Adipose tissue (tissue), 3 donors: ENCODE data around the gene CSMD2. TPM values are rescaled to one million over a fixed set of nuclear protein-coding genes. Genes with fewer than 3 reads are reported as not detected.

ENCODE experiments used
- H3K27ac ChIP-seq: one replicate; pipeline ENCODE4 v1.5.1; 2013; ENCODE audit warnings: low read depth, low read length
- WGBS, 3 donors: extraction: QIAGEN DNeasy Blood & Tissue Kit; methylation state at CpG; one replicate each; pipeline ENCODE4 v1.1.7; 2013; 5-methylcytosine and 5-hydroxymethylcytosine counted together
- polyA plus RNA-seq, 3 donors: library from polyadenylated mRNA; stranded (reverse); fragments of 200-250 nt; gene quantifications; one replicate each; pipeline ENCODE4 v1.2.3, GENCODE V29; 2013
- donor health status: healthy with polysubstance abuse.
- donor health status: Bipolar disorder and iron deficiency.
- donor health status: healthy.

Gene CSMD2
- polyA plus RNA-seq, 3 donors = under 0.01 to 0.21 (median 0.07) TPM

DNA sequence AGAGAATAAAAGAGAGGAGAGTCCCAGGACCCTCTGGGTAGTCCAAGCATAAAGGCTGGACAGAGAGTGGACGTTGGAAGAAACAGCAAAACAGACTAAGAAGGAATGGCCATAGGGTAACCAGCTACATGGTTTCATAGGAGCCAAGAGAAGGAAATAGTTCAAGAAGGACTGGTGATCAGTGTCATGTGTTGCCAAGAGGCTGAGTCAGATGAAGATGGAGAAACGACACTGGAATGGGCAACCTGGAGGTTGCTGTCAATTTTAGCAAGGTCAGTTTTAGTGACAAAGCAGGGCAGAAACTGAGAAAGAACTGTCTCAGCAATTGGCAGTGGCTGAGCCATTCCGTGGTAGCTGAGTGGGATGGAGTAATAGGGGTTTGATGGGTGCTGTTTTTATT, 259.8 kb downstream of the CSMD2 start:
- no peak overlapping the region for H3K27ac ChIP-seq
- WGBS, 3 donors = 54 to 69% (median 64%) methylated on average over 3 of the region's 3 CpGs

DNA sequence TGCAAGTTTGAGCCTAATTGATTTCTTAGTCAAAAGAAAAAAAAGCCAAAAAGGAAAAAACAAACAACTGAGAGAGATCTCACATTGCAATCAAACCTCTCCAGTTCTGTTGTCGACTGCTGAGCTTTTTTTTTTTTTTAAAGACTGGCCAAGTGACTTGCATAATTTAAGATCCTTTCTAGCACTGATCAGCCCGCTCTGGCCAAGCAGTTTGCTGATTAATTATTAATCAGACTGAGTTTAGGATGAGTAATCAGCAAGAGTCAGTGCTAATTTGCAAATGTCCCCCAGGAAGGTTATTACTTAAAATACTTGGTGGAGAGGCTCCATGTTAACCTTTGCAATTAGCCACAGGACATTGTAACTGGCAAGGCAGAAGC, 261.8 kb downstream of the CSMD2 start:
- WGBS, 3 donors = 5 to 30% (median 24%) methylated on average over 2 of the region's 2 CpGs
- H3K27ac ChIP-seq = no peak overlapping the region

DNA sequence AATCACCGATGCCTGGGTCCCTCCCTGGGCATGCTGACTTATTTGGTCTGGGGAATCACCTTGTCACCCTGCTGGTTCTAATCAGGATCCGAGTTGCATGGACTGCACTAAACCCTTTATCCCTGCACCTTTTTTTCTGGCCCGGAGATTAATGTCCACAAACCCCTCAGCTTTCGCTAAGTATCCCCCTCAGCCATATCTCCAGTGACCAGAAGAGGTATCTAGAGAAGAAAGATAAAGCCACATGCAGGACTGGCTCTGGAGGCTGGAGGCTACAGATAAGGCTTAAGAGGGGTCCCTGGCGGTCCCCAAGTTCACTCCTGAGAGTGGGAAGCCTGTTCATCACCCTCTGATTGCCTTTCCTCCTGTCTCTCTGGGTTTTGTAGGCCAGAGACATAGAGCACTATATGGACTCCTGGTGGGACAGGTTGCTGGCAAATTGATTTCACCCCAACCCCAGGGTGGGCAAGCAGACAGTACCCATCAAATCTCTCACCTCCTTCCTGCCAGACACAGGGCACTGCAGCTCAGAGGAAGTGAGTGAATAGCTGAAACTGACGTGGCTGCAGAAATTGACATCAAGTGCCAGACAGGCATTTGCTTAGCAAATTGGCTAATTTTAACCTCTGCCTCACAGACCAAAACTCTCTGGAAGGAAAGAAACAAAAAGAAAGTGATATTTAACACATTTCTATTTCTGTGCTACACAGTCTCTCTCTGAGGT, 262.4 kb downstream of the CSMD2 start:
- WGBS, 3 donors = 47 to 64% (median 60%) methylated on average over 6 of the region's 6 CpGs
- no peak overlapping the region for H3K27ac ChIP-seq

DNA sequence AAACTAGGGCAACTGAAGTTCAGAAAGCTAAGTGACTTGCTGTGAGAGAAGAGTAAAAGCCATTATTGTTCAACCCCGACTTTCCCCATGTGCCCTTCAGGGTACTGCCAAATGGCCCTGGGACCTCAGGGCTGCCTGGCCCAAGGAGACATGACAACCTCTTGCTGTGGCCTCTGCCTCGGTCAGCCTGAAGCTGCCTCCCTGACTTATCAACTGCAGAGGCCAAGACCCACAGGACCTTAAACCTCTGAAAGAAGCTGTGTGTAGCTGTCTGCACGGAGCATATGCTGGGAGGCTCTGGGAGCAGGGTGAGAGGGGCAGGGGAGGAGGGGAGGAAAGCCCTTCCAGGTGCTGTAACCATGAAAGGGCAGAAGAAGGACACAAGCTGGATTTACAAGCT, 265.3 kb downstream of the CSMD2 start:
- WGBS, 3 donors = 67 to 86% (median 73%) methylated on average over 3 of the region's 3 CpGs

DNA sequence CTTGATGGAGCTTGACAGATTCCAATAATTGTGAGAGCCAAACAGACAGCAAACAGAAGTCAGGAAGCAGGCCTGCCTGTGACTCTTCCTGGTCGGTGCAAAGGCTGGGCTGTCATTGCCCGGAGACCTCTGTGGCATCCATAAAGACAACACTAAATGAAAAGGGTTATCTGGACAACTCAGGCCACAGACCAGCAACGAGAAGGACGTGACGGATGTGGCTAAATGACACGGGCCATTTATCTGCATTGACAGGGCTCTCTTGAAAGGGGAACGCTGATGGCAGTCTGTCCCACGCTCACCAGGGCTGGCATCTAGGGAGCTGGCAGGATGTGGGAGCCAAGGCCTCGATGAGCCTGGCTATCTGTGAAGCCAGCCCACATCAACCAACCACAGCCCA, 266.1 kb downstream of the CSMD2 start:
- WGBS, 3 donors = 60 to 73% (median 71%) methylated on average over 9 of the region's 9 CpGs
- no peak overlapping the region for H3K27ac ChIP-seq

More for the DNA sequence above, 265.3 kb downstream of the CSMD2 start:
- no peak overlapping the region for H3K27ac ChIP-seq

DNA sequence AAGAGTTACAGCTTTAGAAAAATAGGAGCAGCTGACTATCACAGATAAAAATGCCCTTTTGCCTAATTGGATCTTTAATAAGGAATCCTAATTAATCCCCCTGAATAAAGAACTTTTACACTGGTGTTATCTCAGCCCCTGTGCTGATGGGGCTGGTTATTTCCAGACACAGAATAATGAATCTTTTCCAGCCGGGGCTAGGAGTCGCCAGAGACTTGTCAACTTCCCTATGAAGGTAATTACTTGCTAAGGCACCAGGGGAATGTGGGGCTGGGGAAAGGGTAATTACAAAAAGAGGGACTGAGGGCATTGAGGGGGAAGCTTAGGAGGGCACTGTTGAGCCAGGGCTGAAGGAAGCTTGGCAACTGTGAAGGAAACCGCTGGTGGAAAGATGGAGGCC, 266.6 kb downstream of the CSMD2 start:
- no peak overlapping the region for H3K27ac ChIP-seq
- 64 to 70% (median 67%) methylated on average over 3 of the region's 3 CpGs for WGBS, 3 donors

DNA sequence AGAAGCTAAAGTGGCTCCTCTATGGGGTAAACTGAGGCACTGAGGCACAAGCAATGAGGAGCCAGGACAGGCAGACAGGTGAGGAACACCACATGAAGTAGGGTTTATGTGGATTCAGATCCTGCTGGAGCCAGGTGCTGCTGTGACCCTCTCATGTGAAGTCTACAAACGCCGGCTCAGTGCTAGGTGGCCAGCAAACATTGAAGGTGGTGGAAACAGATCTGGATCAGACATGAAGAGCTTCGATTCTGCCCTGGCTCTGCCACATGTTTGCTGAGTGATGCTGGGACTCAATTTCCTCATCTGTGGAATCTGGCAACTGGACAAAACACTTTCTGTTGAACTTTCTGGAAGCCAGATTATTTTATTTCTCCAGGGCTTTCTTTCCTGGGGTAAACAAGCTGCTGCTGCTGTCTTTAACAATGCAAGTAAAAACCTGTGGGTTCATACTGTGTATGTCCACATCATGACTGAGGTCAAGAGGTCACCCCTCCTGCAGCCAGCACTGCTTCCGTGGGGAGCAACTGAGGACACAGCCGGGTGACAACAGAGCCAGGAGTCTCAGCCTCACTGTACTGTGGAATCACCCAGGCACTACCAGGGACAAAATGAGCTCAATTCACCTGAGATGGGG, 267.8 kb downstream of the CSMD2 start:
- H3K27ac ChIP-seq = no peak overlapping the region
- WGBS, 3 donors = 62 to 80% (median 64%) methylated on average over 5 of the region's 5 CpGs

DNA sequence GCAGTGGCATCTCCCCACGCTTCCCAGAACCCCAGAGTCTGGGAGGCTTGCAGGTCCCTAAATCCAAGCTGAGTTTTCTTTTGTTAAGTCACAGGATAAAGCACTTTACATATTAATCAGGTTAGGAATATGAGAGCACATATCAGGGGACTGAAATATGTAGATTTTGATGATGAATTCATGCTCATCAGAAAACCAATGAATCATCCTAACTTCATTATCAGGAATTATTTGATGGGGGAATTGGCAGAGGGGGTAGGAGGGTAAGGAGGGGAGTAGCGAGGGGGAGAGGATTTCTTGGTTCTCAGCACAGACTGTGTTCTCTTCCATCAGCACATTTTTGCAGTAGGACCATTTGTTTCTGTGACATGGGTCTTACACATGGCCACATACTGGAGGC, 269.1 kb downstream of the CSMD2 start:
- 87 to 94% (median 93%) methylated on average over 2 of the region's 2 CpGs for WGBS, 3 donors
- no peak overlapping the region for H3K27ac ChIP-seq

DNA sequence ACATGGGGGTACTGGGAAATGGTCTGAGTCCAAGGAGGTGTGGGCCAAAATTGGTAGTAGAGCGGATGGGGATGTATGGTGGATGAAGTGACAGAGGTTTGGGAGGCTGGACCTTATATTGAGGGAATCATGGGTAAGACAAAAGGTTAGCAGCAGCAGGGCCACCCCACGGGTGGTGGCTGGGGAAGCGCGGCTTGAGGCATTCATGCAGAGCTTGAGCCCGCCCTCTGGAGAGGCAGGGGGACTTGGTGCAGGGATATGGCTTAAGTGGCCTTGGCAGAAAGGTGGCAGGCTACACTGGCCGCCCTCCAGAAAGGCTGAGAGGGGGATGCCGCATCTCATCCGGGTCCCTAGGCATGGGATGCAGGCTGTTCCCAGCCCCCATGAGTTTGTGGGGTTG, 269.6 kb downstream of the CSMD2 start:
- WGBS, 3 donors = 80 to 84% (median 81%) methylated on average over 8 of the region's 8 CpGs
- H3K27ac ChIP-seq = no peak overlapping the region

DNA sequence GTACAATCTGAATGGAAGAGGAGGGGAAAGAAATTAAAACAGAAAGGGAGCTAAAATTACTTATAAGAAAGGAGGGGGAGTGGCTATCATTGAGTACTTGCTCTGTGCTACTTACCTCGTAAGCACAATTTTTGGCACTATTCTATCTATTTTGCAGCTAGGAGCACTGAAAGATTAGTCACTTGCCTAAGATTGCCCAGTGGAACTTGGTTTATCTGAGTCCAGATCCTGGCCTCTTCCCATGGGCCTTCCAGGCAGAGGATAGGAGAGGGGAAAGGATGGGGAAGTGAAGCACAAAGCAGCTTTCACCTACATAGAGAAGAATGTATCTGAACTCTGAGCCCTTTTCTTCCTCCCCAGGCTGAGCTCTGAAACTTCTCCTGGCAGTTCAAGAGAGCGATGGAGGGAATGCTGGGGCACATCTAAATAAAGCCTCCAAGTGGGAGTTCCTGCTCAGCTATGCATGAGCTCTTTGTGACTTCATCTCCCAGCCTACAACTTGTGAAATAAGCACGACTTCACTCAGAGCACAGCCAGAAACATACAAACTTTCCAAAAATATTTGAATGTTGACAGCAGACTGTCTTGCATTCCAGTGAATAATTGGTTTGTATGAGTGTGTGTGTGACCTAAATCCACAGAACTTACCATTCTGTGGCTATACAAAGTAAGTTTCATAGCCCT, 271.7 kb downstream of the CSMD2 start:
- no peak overlapping the region for H3K27ac ChIP-seq
- 41 to 56% (median 44%) methylated on average over 3 of the region's 3 CpGs for WGBS, 3 donors

DNA sequence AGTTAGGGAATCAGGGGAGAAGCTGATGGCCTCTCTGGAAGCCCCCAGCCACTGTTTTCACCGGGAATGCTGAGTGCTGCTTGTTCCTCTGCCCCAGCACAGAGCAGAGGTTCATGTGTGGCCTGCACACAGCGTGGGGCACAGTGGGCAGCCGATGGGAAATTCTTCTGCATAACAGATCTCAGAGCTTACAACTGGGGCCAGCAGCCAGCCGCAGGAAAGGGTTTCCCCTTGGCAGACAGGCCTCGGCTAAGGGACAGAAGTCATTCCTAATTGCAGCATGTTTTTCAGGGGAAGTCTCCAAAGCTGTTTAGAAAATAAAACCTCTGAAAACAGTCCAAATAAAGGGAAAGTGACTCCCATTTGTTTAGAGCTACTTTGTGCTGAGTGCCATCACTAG, 278.5 kb downstream of the CSMD2 start:
- H3K27ac ChIP-seq = no peak overlapping the region
- 25 to 35% (median 34%) methylated on average over 5 of the region's 5 CpGs for WGBS, 3 donors

DNA sequence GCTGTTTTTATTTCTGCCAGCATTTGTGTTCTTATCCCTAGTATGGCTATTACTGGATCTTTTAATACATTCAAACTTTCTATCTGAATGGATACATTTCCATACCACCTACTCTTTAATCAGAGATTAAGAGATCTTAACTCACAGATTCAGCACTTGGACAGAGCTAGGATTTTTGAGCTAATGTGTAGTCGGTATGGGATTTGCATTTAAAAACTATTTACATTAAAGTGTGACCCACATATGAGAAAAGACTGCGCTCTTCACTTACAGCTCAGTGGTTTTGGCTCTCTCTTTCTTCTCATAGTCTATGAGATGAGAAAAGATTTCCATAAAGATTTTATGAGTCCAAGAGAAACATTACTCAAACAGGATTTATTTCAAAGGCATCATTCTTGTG, 284.7 kb downstream of the CSMD2 start:
- no peak overlapping the region for H3K27ac ChIP-seq
- WGBS, 3 donors = 39 to 59% (median 58%) methylated on average over 2 of the region's 2 CpGs

DNA sequence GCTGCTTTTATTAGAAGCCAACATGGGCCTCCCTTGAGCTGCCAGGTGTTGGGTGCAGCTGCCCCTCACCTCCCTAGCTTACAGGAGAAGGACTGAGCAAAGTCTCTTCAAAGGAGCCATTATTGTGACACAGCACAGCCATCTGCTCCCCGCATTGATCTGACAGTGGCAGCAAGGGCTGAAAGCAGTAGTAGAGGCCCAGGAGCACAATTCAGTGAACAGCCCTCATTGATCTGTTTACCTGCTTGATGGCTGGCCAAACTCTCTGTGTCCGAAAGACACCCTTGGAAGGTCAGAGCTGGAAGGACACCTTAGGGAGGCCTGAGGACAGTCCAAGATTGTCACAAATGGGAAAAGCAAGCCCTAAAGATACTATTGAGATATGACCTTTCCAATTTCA, 286.6 kb downstream of the CSMD2 start:
- H3K27ac ChIP-seq = no peak overlapping the region
- 43 to 93% (median 88%) methylated on average over 2 of the region's 2 CpGs for WGBS, 3 donors

DNA sequence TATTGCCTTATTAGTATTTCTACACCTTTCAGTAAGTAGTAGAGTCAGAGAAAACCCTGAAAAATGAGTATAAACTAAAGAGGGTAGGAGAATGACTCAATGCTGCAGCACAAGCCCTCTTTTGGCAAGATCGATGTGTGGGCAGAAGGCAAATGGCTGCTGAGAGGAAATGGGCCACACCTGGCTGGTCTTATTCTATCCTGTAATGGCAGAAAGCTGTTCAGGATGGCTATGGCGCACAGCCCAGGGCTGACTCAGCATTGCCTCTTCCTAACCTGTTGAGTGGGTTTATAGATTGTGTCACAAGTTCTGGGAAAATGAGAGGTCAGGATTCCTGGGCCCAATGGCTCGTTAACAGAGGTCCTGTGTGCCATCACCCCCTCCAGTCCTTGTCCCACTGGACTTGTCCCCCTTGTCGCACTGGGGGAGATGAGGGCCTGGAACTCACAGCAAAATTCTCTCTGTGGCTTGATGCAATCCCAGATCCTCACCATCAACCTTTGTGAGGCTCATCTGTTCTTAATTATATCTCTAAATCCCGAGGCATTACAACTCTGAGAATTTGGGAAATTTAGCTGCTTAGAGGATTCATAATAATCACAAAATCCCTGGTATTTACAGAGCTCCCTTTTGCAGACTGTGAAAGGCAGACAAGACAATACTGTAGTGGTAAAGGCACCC, 287.9 kb downstream of the CSMD2 start:
- no peak overlapping the region for H3K27ac ChIP-seq
- 59 to 72% (median 68%) methylated on average over 5 of the region's 5 CpGs for WGBS, 3 donors

DNA sequence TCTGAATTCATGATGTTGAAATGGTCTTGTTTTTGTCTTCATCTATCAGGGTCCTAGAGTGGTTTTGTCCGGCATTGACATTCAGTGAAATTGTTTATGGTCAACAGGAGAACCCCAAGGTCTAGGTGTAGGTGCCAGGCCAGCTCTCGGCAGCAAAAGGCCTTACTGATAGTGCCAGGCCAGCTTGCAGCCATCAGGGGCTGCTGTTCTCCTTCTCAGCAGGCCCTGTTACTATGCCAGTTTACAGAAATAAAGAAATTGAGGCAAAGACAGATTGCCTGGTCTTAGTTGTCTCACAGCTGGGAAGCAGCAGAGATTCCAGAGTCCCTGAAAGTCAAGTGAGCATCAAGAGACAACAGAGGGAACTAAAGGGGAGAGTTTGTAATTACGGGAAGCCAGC, 289.2 kb downstream of the CSMD2 start:
- no peak overlapping the region for H3K27ac ChIP-seq
- WGBS, 3 donors = 65 to 81% (median 76%) methylated on average over 3 of the region's 3 CpGs

DNA sequence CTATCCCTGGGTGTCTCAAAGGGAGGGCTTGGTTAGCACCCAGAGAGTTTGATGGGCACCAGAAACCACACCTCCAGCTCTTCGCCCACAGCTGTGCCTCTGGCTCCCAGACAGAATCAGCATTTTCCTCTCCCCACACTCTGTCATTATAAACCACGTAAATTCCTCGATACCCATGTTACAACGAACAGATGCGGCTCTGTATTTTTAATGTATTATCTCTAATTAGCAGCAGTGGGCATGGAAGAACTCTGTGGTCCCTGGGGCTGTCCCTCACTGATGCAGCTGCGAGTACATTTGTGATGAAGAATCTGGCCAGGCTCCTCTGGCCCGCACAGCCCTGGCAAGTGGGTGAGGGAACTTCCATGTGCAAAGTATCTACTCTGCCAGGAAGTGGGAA, 290.4 kb downstream of the CSMD2 start:
- 86 to 93% (median 88%) methylated on average over 7 of the region's 7 CpGs for WGBS, 3 donors
- no peak overlapping the region for H3K27ac ChIP-seq

DNA sequence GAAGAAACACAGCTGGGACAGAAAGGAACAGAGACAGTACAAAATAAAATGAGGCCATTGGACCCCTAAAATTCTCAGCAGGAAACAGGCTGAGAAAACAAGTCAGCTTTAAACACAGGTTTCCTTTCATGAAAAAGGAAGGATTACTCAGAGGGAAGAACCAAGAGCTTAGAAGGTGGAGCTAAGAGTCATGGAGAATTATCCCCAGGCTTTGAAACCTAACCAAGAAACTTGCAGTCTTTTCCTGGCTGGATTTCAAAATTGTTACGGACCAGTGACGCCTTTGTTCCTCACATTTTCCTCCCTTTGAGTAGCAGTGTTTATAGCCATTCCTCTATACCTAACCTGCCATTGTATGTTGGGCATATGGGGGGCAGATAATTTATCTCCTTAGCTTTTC, 292.3 kb downstream of the CSMD2 start:
- H3K27ac ChIP-seq = no peak overlapping the region
- 59 to 77% (median 69%) methylated on average over 2 of the region's 2 CpGs for WGBS, 3 donors

DNA sequence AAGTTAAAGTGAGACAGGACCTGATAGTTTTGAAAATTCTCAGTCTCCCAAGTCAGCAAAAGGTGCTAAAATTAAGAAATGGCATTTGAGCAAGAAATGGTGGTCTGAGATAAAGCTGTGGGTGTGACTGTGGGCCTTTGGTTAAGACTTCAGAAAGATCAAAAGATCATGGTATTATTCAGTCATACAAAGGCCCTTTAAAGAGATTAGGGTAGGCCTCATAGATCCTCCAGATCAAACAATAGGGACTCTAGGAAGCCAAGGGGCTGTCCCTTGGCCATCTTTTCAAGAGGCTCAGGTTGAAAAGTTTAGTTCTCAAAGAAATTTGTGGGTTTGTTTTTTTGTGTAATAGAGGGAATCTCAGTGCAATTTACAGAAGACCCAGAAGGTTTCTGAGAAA, 292.8 kb downstream of the CSMD2 start:
- H3K27ac ChIP-seq = no peak overlapping the region

DNA sequence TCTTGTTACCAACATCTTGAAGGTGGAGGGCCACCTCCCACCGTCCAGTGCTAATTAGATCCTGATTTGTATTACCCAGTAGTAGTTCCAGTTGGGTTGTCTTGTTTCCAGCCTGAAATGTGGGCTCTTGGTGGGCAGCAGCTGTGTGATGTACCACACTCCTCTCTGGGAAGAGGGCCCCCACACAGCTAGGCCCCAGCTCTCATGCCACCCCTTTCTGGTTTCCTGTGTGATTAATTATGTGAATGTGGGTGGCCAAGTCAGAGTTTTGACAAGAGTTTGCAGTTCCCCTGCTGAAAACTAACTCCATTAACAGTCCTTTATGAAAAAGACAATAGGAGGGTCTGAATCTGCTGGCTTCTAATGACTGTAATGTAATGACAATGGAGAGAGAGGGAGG, 297.3 kb downstream of the CSMD2 start:
- H3K27ac ChIP-seq = no peak overlapping the region
- 78 to 83% (median 80%) methylated on average over 1 of the region's 1 CpG for WGBS, 3 donors
